ENCODE measurements around the gene CAVIN3.

GRCh38 chr11:6319001-6319703 is 1.1 kb downstream of the CAVIN3 start:
- TF ChIP-seq, protein P1, sequence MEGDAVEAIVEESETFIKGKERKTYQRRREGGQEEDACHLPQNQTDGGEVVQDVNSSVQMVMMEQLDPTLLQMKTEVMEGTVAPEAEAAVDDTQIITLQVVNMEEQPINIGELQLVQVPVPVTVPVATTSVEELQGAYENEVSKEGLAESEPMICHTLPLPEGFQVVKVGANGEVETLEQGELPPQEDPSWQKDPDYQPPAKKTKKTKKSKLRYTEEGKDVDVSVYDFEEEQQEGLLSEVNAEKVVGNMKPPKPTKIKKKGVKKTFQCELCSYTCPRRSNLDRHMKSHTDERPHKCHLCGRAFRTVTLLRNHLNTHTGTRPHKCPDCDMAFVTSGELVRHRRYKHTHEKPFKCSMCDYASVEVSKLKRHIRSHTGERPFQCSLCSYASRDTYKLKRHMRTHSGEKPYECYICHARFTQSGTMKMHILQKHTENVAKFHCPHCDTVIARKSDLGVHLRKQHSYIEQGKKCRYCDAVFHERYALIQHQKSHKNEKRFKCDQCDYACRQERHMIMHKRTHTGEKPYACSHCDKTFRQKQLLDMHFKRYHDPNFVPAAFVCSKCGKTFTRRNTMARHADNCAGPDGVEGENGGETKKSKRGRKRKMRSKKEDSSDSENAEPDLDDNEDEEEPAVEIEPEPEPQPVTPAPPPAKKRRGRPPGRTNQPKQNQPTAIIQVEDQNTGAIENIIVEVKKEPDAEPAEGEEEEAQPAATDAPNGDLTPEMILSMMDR (IDR thresholded peaks at IDR 0.05), result no peak
- TF ChIP-seq POLR2A (IDR thresholded peaks at IDR 0.05), result no peak

All from thyroid gland (tissue), 4 donors.